Liver (tissue), 9 donors: ENCODE data around the gene SPTBN1. TPM values are rescaled to one million over a fixed set of nuclear protein-coding genes. Genes with fewer than 3 reads are reported as not detected.

Experiments used
- DNase-seq: peaks from one replicate; pipeline ENCODE4 v3.0.0-alpha.2; 2017; ENCODE audit warnings: low spot score
- H3K27ac ChIP-seq, 2 donors: one replicate each; pipeline ENCODE4 v1.7.0; 2013; ENCODE audit warnings: inconsistent platforms in 2 of 2, low read length in 2 of 2, control low read depth in 1 of 2, low read depth in 1 of 2, mild to moderate bottlenecking in 1 of 2
- H3K27me3 ChIP-seq, 4 donors: one replicate each; pipeline versions ENCODE4 v1.6.1 to v1.7.0; 2013; ENCODE audit warnings: low read length in 3 of 4, inconsistent platforms in 1 of 4, mild to moderate bottlenecking in 1 of 4, moderate library complexity in 1 of 4; ENCODE audit not compliant: control insufficient read depth in 4 of 4, insufficient read depth in 4 of 4
- H3K36me3 ChIP-seq, 4 donors: one replicate each; pipeline versions ENCODE4 v1.6.1 to v1.7.0; 2013; ENCODE audit warnings: low read length in 3 of 4, mild to moderate bottlenecking in 3 of 4, low read depth in 1 of 4, moderate library complexity in 1 of 4; ENCODE audit not compliant: control insufficient read depth in 4 of 4, insufficient read depth in 3 of 4
- H3K4me1 ChIP-seq, 4 donors: one replicate each; pipeline versions ENCODE4 v1.6.1 to v1.7.0; 2013; ENCODE audit warnings: low read length in 3 of 4, mild to moderate bottlenecking in 3 of 4, moderate library complexity in 1 of 4; ENCODE audit not compliant: control insufficient read depth in 4 of 4, insufficient read depth in 4 of 4
- H3K4me3 ChIP-seq, 3 donors: one replicate each; pipeline versions ENCODE4 v1.6.1 to v1.7.0; 2013; ENCODE audit warnings: low read length in 3 of 3, control low read depth in 1 of 3, low read depth in 1 of 3, mild to moderate bottlenecking in 1 of 3
- H3K9ac ChIP-seq, 2 donors: one replicate each; pipeline ENCODE4 v1.7.0; 2013; ENCODE audit warnings: low read length in 2 of 2, mild to moderate bottlenecking in 2 of 2, moderate library complexity in 2 of 2, control low read depth in 1 of 2, low read depth in 1 of 2
- H3K9me3 ChIP-seq, 4 donors: one replicate each; pipeline versions ENCODE4 v1.6.1 to v1.7.0; 2013; ENCODE audit warnings: low read length in 3 of 4; ENCODE audit not compliant: control insufficient read depth in 4 of 4
- EGR1 ChIP-seq, 2 donors: IDR thresholded peaks; 2 replicates each; pipeline ENCODE4 v1.6.1; 2016 to 2018; ENCODE audit warnings: antibody characterized with exemption in 2 of 2, low read depth in 2 of 2
- FOXA1 ChIP-seq: IDR thresholded peaks from 2 replicates; pipeline ENCODE4 v1.6.1; 2016; ENCODE audit warnings: antibody characterized with exemption
- FOXA2 ChIP-seq: IDR thresholded peaks from 2 replicates; pipeline ENCODE4 v1.6.1; 2016; ENCODE audit warnings: antibody characterized with exemption
- GABPA ChIP-seq, 2 donors: IDR thresholded peaks in 1 of 2; conservative IDR thresholded peaks in 1 of 2; 2 replicates each; pipeline ENCODE4 v1.6.1; 2016; ENCODE audit warnings: antibody characterized with exemption in 2 of 2, mild to moderate bottlenecking in 1 of 2, moderate library complexity in 1 of 2
- HNF4A ChIP-seq, 2 donors: conservative IDR thresholded peaks; 2 replicates each; pipeline ENCODE4 v1.6.1; 2016; ENCODE audit warnings: antibody characterized with exemption in 2 of 2, mild to moderate bottlenecking in 2 of 2
- HNF4G ChIP-seq: IDR thresholded peaks from 2 replicates; pipeline ENCODE4 v1.6.1; 2016; ENCODE audit warnings: antibody characterized with exemption
- JUND ChIP-seq, 2 donors: IDR thresholded peaks; 2 replicates each; pipeline ENCODE4 v1.6.1; 2016; ENCODE audit warnings: antibody characterized with exemption in 2 of 2
- NR2F2 ChIP-seq: IDR thresholded peaks from 2 replicates; pipeline ENCODE4 v1.6.1; 2016; ENCODE audit warnings: antibody characterized with exemption
- RAD21 ChIP-seq, 2 donors: IDR thresholded peaks; 2 replicates each; pipeline ENCODE4 v1.6.1; 2016; ENCODE audit warnings: antibody characterized with exemption in 2 of 2, mild to moderate bottlenecking in 2 of 2
- RXRA ChIP-seq, 2 donors: IDR thresholded peaks; 2 replicates each; pipeline ENCODE4 v1.6.1; 2017 to 2018; ENCODE audit warnings: antibody characterized with exemption in 2 of 2, mild to moderate bottlenecking in 1 of 2
- SP1 ChIP-seq: IDR thresholded peaks from 2 replicates; pipeline ENCODE4 v1.6.1; 2018; ENCODE audit warnings: antibody characterized with exemption, mild to moderate bottlenecking
- TAF1 ChIP-seq: conservative IDR thresholded peaks from 2 replicates; pipeline ENCODE4 v1.6.1; 2016; ENCODE audit warnings: antibody characterized with exemption, mild to moderate bottlenecking
- YY1 ChIP-seq: IDR thresholded peaks from 2 replicates; pipeline ENCODE4 v1.6.1; 2016; ENCODE audit warnings: antibody characterized with exemption, mild to moderate bottlenecking
- WGBS: extraction: QIAGEN DNeasy Blood & Tissue Kit; methylation state at CpG from one replicate; pipeline ENCODE4 v1.1.7; 2013; 5-methylcytosine and 5-hydroxymethylcytosine counted together
- polyA plus RNA-seq, 2 donors: library from polyadenylated mRNA; stranded (reverse) in 1 of 2; unstranded in 1 of 2; fragments of 200-250 nt in 1 of 2; fragments of >200 nt in 1 of 2; fragmentation: Nextera tagmentation in 1 of 2; extraction: Ambion mirVana in 1 of 2; gene quantifications; one replicate each; pipeline versions ENCODE4 v1.2.1 to v1.2.3, GENCODE V29; 2013 to 2015
- total RNA-seq, 2 donors: library from RNA; depleted of rRNA; stranded (reverse); fragments of >200 nt; gene quantifications; one replicate each; pipeline ENCODE4 v1.2.3, GENCODE V29; 2014
- TF ChIP-seq, protein P1 (sequence below): IDR thresholded peaks from 2 replicates; pipeline ENCODE4 v1.6.1; 2016; ENCODE audit warnings: antibody characterized with exemption, mild to moderate bottlenecking
- TF ChIP-seq, protein P2 (sequence below): IDR thresholded peaks from 2 replicates; pipeline ENCODE4 v1.6.1; 2016; ENCODE audit warnings: antibody characterized with exemption
- TF ChIP-seq, protein P3 (sequence below): IDR thresholded peaks from 2 replicates; pipeline ENCODE4 v1.6.1; 2016; ENCODE audit warnings: antibody characterized with exemption
- TF ChIP-seq, protein P4 (sequence below): fragments of 150-350 bp; IDR thresholded peaks from 2 replicates; pipeline ENCODE4 v1.5.1; 2017; ENCODE audit warnings: improper control_type of control experiment, low read depth, low read length; ENCODE audit not compliant: missing input control
- TF ChIP-seq, protein P5 (sequence below): IDR thresholded peaks from 2 replicates; pipeline ENCODE4 v1.6.1; 2016; ENCODE audit warnings: antibody characterized with exemption
- donor health status: healthy.
- donor health status: healthy.
- donor health status: healthy.
- donor health status: healthy.
- donor health status: healthy.

SPTBN1 gene
- total and polyA plus RNA-seq, 4 donors = 44.8 to 191 (median 75.9) TPM

DNA sequence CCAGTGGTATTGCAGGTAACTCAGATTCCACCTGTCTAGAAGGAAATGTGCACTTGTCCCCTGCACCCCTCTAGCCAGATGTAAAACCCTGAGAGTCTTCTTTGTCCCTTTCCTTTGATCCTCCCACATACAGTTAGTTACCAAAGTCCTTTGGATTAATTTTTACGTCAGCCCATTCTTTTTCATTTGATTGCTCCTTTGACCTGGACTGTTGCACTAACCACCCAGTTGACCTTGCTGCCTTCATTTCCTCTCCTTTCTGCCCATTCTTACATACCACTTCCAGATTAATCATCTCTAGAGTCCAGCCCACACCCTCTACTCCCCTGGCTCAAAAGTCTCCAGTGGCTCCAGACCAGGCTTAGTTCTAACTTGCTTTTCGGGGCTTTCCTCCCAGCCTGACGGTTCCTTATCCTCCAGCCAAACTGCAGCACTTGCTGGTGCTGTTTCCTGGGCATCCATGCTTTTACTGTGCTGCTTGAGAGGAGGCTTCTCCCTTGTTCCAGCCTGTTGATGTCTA, 99.3 kb downstream of the SPTBN1 start:
- peak overlapping the region in 2 of 3 donors; percentile 19 to 31 for H3K4me3 ChIP-seq
- peaks cover 8 to 30% (median 9%) of the 10 kb centered on the region in 4 donors for H3K4me1 ChIP-seq
- DNase-seq = no peak
- peak overlapping the region; percentile 96 to 99 for H3K27ac ChIP-seq
- TF ChIP-seq EGR1 (IDR thresholded peaks at IDR 0.05; ENCODE audit: low read depth in 2 of 2) (peak; percentile 56 to 67), RAD21 (IDR thresholded peaks at IDR 0.05) (peak; percentile 56 to 62), RXRA (IDR thresholded peaks at IDR 0.05) (peak; percentile 92 to 93), JUND (IDR thresholded peaks at IDR 0.05) (peak; percentile 66 to 90), GABPA (IDR thresholded peaks at IDR 0.05 in 1 of 2, conservative IDR thresholded peaks at IDR 0.05 in 1 of 2) (no peak), HNF4G (peak; percentile 96), TAF1 (peak; percentile 81), HNF4A (conservative IDR thresholded peaks at IDR 0.05) (peak; percentile 99), YY1 (peak; percentile 84), SP1 (peak; percentile 92), NR2F2 (peak; percentile 97), FOXA2 (no peak), FOXA1 (peak; percentile 59)
- TF ChIP-seq, protein P1, sequence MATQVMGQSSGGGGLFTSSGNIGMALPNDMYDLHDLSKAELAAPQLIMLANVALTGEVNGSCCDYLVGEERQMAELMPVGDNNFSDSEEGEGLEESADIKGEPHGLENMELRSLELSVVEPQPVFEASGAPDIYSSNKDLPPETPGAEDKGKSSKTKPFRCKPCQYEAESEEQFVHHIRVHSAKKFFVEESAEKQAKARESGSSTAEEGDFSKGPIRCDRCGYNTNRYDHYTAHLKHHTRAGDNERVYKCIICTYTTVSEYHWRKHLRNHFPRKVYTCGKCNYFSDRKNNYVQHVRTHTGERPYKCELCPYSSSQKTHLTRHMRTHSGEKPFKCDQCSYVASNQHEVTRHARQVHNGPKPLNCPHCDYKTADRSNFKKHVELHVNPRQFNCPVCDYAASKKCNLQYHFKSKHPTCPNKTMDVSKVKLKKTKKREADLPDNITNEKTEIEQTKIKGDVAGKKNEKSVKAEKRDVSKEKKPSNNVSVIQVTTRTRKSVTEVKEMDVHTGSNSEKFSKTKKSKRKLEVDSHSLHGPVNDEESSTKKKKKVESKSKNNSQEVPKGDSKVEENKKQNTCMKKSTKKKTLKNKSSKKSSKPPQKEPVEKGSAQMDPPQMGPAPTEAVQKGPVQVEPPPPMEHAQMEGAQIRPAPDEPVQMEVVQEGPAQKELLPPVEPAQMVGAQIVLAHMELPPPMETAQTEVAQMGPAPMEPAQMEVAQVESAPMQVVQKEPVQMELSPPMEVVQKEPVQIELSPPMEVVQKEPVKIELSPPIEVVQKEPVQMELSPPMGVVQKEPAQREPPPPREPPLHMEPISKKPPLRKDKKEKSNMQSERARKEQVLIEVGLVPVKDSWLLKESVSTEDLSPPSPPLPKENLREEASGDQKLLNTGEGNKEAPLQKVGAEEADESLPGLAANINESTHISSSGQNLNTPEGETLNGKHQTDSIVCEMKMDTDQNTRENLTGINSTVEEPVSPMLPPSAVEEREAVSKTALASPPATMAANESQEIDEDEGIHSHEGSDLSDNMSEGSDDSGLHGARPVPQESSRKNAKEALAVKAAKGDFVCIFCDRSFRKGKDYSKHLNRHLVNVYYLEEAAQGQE = peak; percentile 85
- TF ChIP-seq, protein P2, sequence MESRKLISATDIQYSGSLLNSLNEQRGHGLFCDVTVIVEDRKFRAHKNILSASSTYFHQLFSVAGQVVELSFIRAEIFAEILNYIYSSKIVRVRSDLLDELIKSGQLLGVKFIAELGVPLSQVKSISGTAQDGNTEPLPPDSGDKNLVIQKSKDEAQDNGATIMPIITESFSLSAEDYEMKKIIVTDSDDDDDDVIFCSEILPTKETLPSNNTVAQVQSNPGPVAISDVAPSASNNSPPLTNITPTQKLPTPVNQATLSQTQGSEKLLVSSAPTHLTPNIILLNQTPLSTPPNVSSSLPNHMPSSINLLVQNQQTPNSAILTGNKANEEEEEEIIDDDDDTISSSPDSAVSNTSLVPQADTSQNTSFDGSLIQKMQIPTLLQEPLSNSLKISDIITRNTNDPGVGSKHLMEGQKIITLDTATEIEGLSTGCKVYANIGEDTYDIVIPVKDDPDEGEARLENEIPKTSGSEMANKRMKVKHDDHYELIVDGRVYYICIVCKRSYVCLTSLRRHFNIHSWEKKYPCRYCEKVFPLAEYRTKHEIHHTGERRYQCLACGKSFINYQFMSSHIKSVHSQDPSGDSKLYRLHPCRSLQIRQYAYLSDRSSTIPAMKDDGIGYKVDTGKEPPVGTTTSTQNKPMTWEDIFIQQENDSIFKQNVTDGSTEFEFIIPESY = peak; percentile 89
- TF ChIP-seq, protein P3, sequence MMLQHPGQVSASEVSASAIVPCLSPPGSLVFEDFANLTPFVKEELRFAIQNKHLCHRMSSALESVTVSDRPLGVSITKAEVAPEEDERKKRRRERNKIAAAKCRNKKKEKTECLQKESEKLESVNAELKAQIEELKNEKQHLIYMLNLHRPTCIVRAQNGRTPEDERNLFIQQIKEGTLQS = peak; percentile 78
- TF ChIP-seq, protein P4, sequence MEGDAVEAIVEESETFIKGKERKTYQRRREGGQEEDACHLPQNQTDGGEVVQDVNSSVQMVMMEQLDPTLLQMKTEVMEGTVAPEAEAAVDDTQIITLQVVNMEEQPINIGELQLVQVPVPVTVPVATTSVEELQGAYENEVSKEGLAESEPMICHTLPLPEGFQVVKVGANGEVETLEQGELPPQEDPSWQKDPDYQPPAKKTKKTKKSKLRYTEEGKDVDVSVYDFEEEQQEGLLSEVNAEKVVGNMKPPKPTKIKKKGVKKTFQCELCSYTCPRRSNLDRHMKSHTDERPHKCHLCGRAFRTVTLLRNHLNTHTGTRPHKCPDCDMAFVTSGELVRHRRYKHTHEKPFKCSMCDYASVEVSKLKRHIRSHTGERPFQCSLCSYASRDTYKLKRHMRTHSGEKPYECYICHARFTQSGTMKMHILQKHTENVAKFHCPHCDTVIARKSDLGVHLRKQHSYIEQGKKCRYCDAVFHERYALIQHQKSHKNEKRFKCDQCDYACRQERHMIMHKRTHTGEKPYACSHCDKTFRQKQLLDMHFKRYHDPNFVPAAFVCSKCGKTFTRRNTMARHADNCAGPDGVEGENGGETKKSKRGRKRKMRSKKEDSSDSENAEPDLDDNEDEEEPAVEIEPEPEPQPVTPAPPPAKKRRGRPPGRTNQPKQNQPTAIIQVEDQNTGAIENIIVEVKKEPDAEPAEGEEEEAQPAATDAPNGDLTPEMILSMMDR = no peak
- TF ChIP-seq, protein P5, sequence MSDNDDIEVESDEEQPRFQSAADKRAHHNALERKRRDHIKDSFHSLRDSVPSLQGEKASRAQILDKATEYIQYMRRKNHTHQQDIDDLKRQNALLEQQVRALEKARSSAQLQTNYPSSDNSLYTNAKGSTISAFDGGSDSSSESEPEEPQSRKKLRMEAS = peak; percentile 83
- H3K9me3 ChIP-seq = no peaks in the 10 kb centered on the region
- no peaks in the 10 kb centered on the region for H3K36me3 ChIP-seq
- H3K9ac ChIP-seq = peak overlapping the region in 1 of 2 donors; percentile 85
- WGBS = 25% methylated on average over 3 of the region's 3 CpGs
- no peaks in the 10 kb centered on the region for H3K27me3 ChIP-seq
